Measurements from ENCODE around the gene METTL23.
A peak's percentile ranks its signal among the peaks of the same experiment; 100 is the strongest.
"Not testable (repeated sequence)": the region's sequence is repeated elsewhere in the genome, so short reads cannot be mapped to it uniquely, and the experiment has no call there.

METTL23 gene

GRCh38 chr17:76713765-76714164 is 12.9 kb upstream of the METTL23 start:
- no peak for DNase-seq (ENCODE audit: low spot score)

- no peak for DNase-seq (ENCODE audit: low spot score)
Measured at GRCh38 chr17:76714336-76714735, 12.3 kb upstream of the METTL23 start.

GRCh38 chr17:76714822-76715495 is 11.7 kb upstream of the METTL23 start:
- DNase-seq (ENCODE audit: low spot score): peak; percentile 43

- no peak for DNase-seq (ENCODE audit: low spot score)
Measured at GRCh38 chr17:76715496-76715830, 11.2 kb upstream of the METTL23 start.

- peak; percentile 87 for DNase-seq (ENCODE audit: low spot score)
Measured at GRCh38 chr17:76716146-76716838, 10.3 kb upstream of the METTL23 start.

GRCh38 chr17:76716839-76717215 is 9.8 kb upstream of the METTL23 start:
- peak; percentile 85 for DNase-seq (ENCODE audit: low spot score)

GRCh38 chr17:76718516-76718915 is 8.1 kb upstream of the METTL23 start:
- no peak for DNase-seq (ENCODE audit: low spot score)

GRCh38 chr17:76720211-76720610 is 6.4 kb upstream of the METTL23 start:
- DNase-seq (ENCODE audit: low spot score): no peak

GRCh38 chr17:76720941-76721340 is 5.7 kb upstream of the METTL23 start:
- DNase-seq (ENCODE audit: low spot score): no peak

- no peak for DNase-seq (ENCODE audit: low spot score)
Measured at GRCh38 chr17:76721463-76721862, 5.2 kb upstream of the METTL23 start.

- DNase-seq (ENCODE audit: low spot score): no peak
Measured at GRCh38 chr17:76722279-76722678, 4.4 kb upstream of the METTL23 start.

- not testable (repeated sequence) for DNase-seq (ENCODE audit: low spot score)
Measured at GRCh38 chr17:76722977-76723376, 3.7 kb upstream of the METTL23 start.

- no peak for DNase-seq (ENCODE audit: low spot score)
Measured at GRCh38 chr17:76723812-76724211, 2.8 kb upstream of the METTL23 start.

- peak; percentile 59 for DNase-seq (ENCODE audit: low spot score)
Measured at GRCh38 chr17:76725580-76726230, 934 bp upstream of the METTL23 start.

- DNase-seq (ENCODE audit: low spot score): peak; percentile 95
Measured at GRCh38 chr17:76726231-76726775, 336 bp upstream of the METTL23 start, which contains the start of gene JMJD6. TSS of gene JMJD6 (minus strand) at chr17:76726606. CDS start at chr17:76726475, 131 bp downstream.

- no peak for DNase-seq (ENCODE audit: low spot score)
Measured at GRCh38 chr17:76727745-76728456, 1.3 kb downstream of the METTL23 start.

GRCh38 chr17:76731800-76732733 is 5.4 kb downstream of the METTL23 start:
- DNase-seq (ENCODE audit: low spot score): not testable (repeated sequence)

- DNase-seq (ENCODE audit: low spot score): peak; percentile 22
Measured at GRCh38 chr17:76732734-76733617, 6.3 kb downstream of the METTL23 start.

GRCh38 chr17:76733618-76733957 is 6.9 kb downstream of the METTL23 start:
- DNase-seq (ENCODE audit: low spot score): no peak

Data from GM03348 (cell line).